Measurements from ENCODE around the gene CLTRN. TPM values are rescaled to one million over a fixed set of nuclear protein-coding genes. Genes with fewer than 3 reads are reported as not detected.

CLTRN gene
- 0.92 to 1.4 TPM (median 1.0 TPM) in 5 replicates for total RNA-seq (2022; extraction: Qiagen RNA extraction)

GRCh38 chrX:15664487-15665444 is at the start of gene CLTRN:
Gene CLTRN, minus strand, starts transcription at chrX:15664805. Its CDS starts 30 bp downstream, at chrX:15664775.

GRCh38 chrX:15600745-15601144 is 63.9 kb downstream of the CLTRN start, which contains the start of gene ACE2:
Gene ACE2, minus strand, starts transcription at chrX:15600960. Its CDS starts 49 bp downstream, at chrX:15600911.

Other genes with a start within 250 kb of the CLTRN start
- 50.2 to 56.4 TPM (median 54.1 TPM) in 5 replicates for gene PIR, start 171.5 kb downstream of the CLTRN start, total RNA-seq (2022; extraction: Qiagen RNA extraction)
- gene BMX, start 164.0 kb downstream of the CLTRN start, total RNA-seq (2022; extraction: Qiagen RNA extraction): not detected in 5 replicates
- gene ACE2, start 63.8 kb downstream of the CLTRN start, total RNA-seq (2022; extraction: Qiagen RNA extraction): not detected in 5 replicates
- 2.0 to 2.7 TPM (median 2.4 TPM) in 5 replicates for gene CA5B, start 73.5 kb upstream of the CLTRN start, total RNA-seq (2022; extraction: Qiagen RNA extraction)
- 9.4 to 12.0 TPM (median 9.7 TPM) in 5 replicates for gene ZRSR2, start 125.7 kb upstream of the CLTRN start, total RNA-seq (2022; extraction: Qiagen RNA extraction)
- 18.1 to 22.0 TPM (median 19.3 TPM) in 5 replicates for gene AP1S2, start 190.0 kb upstream of the CLTRN start, total RNA-seq (2022; extraction: Qiagen RNA extraction)

All from A549 treated with CORT108297 at 1 μM for 4 hours (cell line).